Calu3 (cell line): ENCODE results near the gene GAS2. TPM values are rescaled to one million over a fixed set of nuclear protein-coding genes. Genes with fewer than 3 reads are reported as not detected.

Experiments used
- BruUV-seq: library from RNA; stranded (reverse); fragments of 400-500 nt; replicated peaks from 2 replicates; lab custom pipeline; 2021; lab: Mats Ljungman, UMichigan
- CTCF ChIA-PET: fragments of 300-600 bp; sonication (Branson Sonifier 250); formaldehyde crosslinking; loops from one replicate; lab custom pipeline; 2022; ENCODE audit warnings: antibody characterized with exemption; lab: Charles Lee
- DNase-seq: peaks from one replicate; pipeline ENCODE4 v3.0.0; 2022
- H3K27ac Mint-ChIP-seq: one replicate; pipeline ENCODE4 v1.8.0; 2022; ENCODE audit warnings: mixed read lengths; ENCODE audit not compliant: unreplicated experiment
- H3K27me3 Mint-ChIP-seq: one replicate; pipeline ENCODE4 v1.8.0; 2022; ENCODE audit warnings: mixed read lengths; ENCODE audit not compliant: unreplicated experiment
- H3K36me3 Mint-ChIP-seq: one replicate; pipeline ENCODE4 v1.8.0; 2022; ENCODE audit warnings: mild to moderate bottlenecking, moderate library complexity, mixed read lengths; ENCODE audit not compliant: insufficient read depth, unreplicated experiment
- H3K4me1 Mint-ChIP-seq: one replicate; pipeline ENCODE4 v1.8.0; 2022; ENCODE audit warnings: mild to moderate bottlenecking, low read depth, mixed read lengths; ENCODE audit not compliant: unreplicated experiment
- H3K4me3 Mint-ChIP-seq: one replicate; pipeline ENCODE4 v1.8.0; 2022; ENCODE audit warnings: mild to moderate bottlenecking, low read depth, moderate library complexity, mixed read lengths; ENCODE audit not compliant: unreplicated experiment
- H3K9me3 Mint-ChIP-seq: one replicate; pipeline ENCODE4 v1.8.0; 2022; ENCODE audit warnings: low read depth, mixed read lengths; ENCODE audit not compliant: unreplicated experiment
- intact Hi-C: fragments of 100-400 bp; cut with micrococcal nuclease; formaldehyde crosslinking; loops from one replicate; pipeline ENCODE4 v1.10.0; 2022; ENCODE audit not compliant: unreplicated experiment
- total RNA-seq: library from RNA; stranded (reverse); gene quantifications from 2 replicates; pipeline ENCODE4 v1.2.3, GENCODE V29; 2022
- TF ChIP-seq, protein P1 (sequence below): fragments of 200-600 bp; IDR thresholded peaks from one replicate; pipeline ENCODE4 v1.8.0; 2022; ENCODE audit warnings: antibody characterized with exemption; ENCODE audit not compliant: unreplicated experiment

The GAS2 gene
- total RNA-seq, 1 experiment from 2014 or later: 3.9 TPM

DNA sequence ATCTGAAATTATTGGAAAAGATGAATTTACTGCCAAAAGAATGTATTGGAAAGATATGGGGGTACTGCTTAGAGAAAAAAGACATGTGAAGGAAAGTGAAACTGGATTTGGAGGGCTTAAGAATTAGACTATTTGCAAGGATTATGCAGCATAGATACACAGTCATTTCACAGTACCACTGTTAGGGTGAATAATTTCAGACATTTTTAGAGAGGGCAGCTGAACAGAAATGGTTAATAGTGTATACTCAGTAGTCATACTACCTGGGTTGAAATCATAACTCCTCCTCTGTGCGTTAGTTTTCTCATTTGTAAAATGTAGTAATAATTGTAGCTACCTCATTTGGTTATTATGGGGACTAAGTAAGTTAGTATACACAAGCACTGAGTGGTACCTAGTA lies 33.0 kb downstream of the GAS2 start:
- DNase-seq: no peak
- H3K27me3 Mint-ChIP-seq: no peaks in the 10 kb centered on the region
- CTCF ChIA-PET: interaction anchor here (0.5 kb wide), 1 partner anchor 131 kb away, joined by 4 read pairs; no protein-coding TSS in a partner anchor
- intact Hi-C loops: no loop called here
- H3K4me3 Mint-ChIP-seq: no peak overlapping the region
- TF ChIP-seq, protein P1, sequence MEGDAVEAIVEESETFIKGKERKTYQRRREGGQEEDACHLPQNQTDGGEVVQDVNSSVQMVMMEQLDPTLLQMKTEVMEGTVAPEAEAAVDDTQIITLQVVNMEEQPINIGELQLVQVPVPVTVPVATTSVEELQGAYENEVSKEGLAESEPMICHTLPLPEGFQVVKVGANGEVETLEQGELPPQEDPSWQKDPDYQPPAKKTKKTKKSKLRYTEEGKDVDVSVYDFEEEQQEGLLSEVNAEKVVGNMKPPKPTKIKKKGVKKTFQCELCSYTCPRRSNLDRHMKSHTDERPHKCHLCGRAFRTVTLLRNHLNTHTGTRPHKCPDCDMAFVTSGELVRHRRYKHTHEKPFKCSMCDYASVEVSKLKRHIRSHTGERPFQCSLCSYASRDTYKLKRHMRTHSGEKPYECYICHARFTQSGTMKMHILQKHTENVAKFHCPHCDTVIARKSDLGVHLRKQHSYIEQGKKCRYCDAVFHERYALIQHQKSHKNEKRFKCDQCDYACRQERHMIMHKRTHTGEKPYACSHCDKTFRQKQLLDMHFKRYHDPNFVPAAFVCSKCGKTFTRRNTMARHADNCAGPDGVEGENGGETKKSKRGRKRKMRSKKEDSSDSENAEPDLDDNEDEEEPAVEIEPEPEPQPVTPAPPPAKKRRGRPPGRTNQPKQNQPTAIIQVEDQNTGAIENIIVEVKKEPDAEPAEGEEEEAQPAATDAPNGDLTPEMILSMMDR: no peak
- H3K36me3 Mint-ChIP-seq: no peaks in the 10 kb centered on the region
- H3K27ac Mint-ChIP-seq: no peak overlapping the region
- H3K9me3 Mint-ChIP-seq: no peaks in the 10 kb centered on the region
- no TSS peak for BruUV-seq
- peaks cover 19% of the 10 kb centered on the region for H3K4me1 Mint-ChIP-seq

- Mint-ChIP-seq H3K9me3 (no peaks in the 10 kb centered on the region), H3K36me3 (no peaks in the 10 kb centered on the region), H3K27ac (peak overlapping the region; percentile 94), H3K4me1 (peaks cover 24% of the 10 kb centered on the region), H3K27me3 (no peaks in the 10 kb centered on the region), H3K4me3 (no peak overlapping the region)
- TF ChIP-seq, protein P1: no peak
- BruUV-seq: no TSS peak
- intact Hi-C loops: loop anchor here (2.0 kb wide), 1 partner anchor 27 kb away; no protein-coding TSS in a partner anchor
- no peak for DNase-seq
- CTCF ChIA-PET: no interaction called here
Observed at GRCh38 chr11:22702031-22702430, 35.6 kb downstream of the GAS2 start.

DNA sequence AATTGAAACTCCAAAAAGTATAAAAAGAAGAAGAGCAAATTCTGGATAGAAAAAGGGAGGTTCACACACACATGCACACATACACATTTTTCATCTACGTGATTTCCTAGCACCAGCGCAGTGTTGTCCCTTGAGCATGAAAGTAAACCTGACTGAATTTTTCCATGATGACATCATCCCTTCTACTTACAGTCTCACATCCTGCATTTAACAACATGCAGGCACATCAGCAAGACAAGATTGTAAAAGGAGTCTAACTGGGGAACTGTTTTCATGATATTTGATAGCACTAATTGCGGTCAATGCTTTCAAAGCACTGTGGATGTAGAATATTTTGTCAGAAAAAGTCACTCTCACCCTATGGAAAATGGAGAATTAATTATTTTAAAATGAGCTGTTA lies 36.6 kb downstream of the GAS2 start:
- H3K27me3 Mint-ChIP-seq: no peaks in the 10 kb centered on the region
- H3K4me1 Mint-ChIP-seq: peaks cover 34% of the 10 kb centered on the region
- intact Hi-C loops: loop anchor here (2.0 kb wide), 1 partner anchor 28 kb away; no protein-coding TSS in a partner anchor
- CTCF ChIA-PET: interaction anchor here (0.7 kb wide), 1 partner anchor 13 kb away, joined by 3 read pairs; no protein-coding TSS in a partner anchor
- H3K9me3 Mint-ChIP-seq: no peaks in the 10 kb centered on the region
- H3K27ac Mint-ChIP-seq: peak overlapping the region; percentile 94
- TF ChIP-seq, protein P1: no peak
- BruUV-seq: no TSS peak
- H3K36me3 Mint-ChIP-seq: no peaks in the 10 kb centered on the region
- DNase-seq: peak; percentile 29
- peak overlapping the region; percentile 51 for H3K4me3 Mint-ChIP-seq

DNA sequence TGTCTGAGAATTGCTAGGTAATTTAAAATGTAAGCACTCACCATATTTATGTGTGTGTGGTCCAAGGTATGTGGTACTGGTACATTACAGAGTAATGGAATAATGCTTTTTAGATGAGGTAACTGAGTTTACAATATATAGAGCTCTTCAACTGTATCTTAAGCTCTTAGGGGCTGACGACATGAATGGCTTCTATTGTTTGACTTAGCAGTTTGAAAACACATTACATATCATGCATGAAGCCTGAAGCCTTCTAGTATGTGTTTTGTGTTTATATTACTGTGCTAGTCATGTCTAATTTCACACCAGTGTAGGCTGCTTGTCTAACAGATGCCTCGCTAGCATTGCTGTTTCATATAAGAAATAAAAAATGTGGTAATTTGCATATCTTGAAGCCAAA lies 37.2 kb downstream of the GAS2 start:
- H3K27me3 Mint-ChIP-seq: no peaks in the 10 kb centered on the region
- CTCF ChIA-PET: interaction anchor here (0.7 kb wide), 1 partner anchor 14 kb away, joined by 3 read pairs; no protein-coding TSS in a partner anchor
- H3K4me3 Mint-ChIP-seq: peak overlapping the region; percentile 51
- BruUV-seq: no TSS peak
- no peak for DNase-seq
- TF ChIP-seq, protein P1: no peak
- peaks cover 35% of the 10 kb centered on the region for H3K4me1 Mint-ChIP-seq
- intact Hi-C loops: loop anchor here (2.0 kb wide), 1 partner anchor 29 kb away; no protein-coding TSS in a partner anchor
- H3K36me3 Mint-ChIP-seq: no peaks in the 10 kb centered on the region
- H3K9me3 Mint-ChIP-seq: no peaks in the 10 kb centered on the region
- peak overlapping the region; percentile 94 for H3K27ac Mint-ChIP-seq
